ENCODE data around the gene PLD1. TPM values are rescaled to one million over a fixed set of nuclear protein-coding genes. Genes with fewer than 3 reads are reported as not detected.

PLD1 gene
- total and polyA plus RNA-seq, 8 donors: 3.4 to 43.0 (median 11.0) TPM

DNA sequence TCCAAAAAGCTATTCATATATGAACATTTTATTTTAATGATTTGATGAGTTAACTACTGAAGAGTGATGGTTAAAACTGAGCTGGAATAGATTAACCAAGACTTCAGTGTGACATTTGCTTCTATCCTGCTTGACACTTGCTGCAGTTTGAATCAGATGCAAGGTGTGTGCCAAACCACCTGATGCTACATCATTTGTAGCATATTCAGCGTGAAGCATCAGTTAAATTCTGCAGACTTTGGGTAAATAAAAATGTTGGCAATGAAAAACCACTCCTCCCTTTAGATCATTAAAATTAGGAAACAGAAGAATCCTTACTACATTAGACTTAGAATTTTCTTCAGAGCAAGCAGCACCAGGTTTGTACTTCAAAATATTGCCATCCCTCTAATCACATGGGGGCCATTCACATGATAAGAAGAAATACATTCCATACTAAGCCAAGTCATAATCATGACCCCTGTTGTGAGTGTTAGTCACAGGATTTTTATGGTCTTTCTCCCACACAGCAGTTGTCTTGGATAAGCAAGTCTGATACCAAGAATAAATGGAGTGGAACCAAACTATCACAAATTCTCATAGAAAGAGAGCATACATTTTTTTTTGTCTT is 189.4 kb downstream of the PLD1 start:
- TF ChIP-seq POLR2A (IDR thresholded peaks at IDR 0.05) (no peak), EP300 (IDR thresholded peaks at IDR 0.05) (no peak), POLR2AphosphoS5 (IDR thresholded peaks at IDR 0.05) (no peak)
- TF ChIP-seq, protein P1, sequence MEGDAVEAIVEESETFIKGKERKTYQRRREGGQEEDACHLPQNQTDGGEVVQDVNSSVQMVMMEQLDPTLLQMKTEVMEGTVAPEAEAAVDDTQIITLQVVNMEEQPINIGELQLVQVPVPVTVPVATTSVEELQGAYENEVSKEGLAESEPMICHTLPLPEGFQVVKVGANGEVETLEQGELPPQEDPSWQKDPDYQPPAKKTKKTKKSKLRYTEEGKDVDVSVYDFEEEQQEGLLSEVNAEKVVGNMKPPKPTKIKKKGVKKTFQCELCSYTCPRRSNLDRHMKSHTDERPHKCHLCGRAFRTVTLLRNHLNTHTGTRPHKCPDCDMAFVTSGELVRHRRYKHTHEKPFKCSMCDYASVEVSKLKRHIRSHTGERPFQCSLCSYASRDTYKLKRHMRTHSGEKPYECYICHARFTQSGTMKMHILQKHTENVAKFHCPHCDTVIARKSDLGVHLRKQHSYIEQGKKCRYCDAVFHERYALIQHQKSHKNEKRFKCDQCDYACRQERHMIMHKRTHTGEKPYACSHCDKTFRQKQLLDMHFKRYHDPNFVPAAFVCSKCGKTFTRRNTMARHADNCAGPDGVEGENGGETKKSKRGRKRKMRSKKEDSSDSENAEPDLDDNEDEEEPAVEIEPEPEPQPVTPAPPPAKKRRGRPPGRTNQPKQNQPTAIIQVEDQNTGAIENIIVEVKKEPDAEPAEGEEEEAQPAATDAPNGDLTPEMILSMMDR (IDR thresholded peaks at IDR 0.05): no peak
- H3K27ac ChIP-seq: no peak overlapping the region

GRCh38 chr3:171616798-171617197 is 193.5 kb downstream of the PLD1 start:
- intact Hi-C loops (cut with DNase I; ENCODE audit: low total_unique reads): no loop called here
- no peaks in the 10 kb centered on the region for H3K9me3 ChIP-seq
- no peak overlapping the region for H3K4me3 ChIP-seq
- H3K36me3 ChIP-seq: peaks cover 0 to 22% (median 17%) of the 10 kb centered on the region in 4 donors
- H3K4me1 ChIP-seq: no peaks in the 10 kb centered on the region
- no peak for TF ChIP-seq EP300 (IDR thresholded peaks at IDR 0.05)
- no peak for TF ChIP-seq POLR2A (IDR thresholded peaks at IDR 0.05)
- TF ChIP-seq POLR2AphosphoS5 (IDR thresholded peaks at IDR 0.05): no peak
- TF ChIP-seq, protein P1 (IDR thresholded peaks at IDR 0.05): no peak
- H3K27ac ChIP-seq: no peak overlapping the region
- 83 to 96% (median 92%) methylated on average over 4 of the region's 4 CpGs for WGBS, 5 donors
- DNase-seq: no peak
- no peaks in the 10 kb centered on the region for H3K27me3 ChIP-seq

More for the DNA sequence above, 189.4 kb downstream of the PLD1 start:
- Histone ChIP-seq H3K9me3 (no peaks in the 10 kb centered on the region), H3K4me3 (no peak overlapping the region), H3K4me1 (no peaks in the 10 kb centered on the region), H3K27me3 (no peaks in the 10 kb centered on the region), H3K36me3 (peaks cover 0 to 12% (median 4%) of the 10 kb centered on the region in 4 donors)
- intact Hi-C loops (cut with DNase I; ENCODE audit: low total_unique reads): no loop called here
- DNase-seq: no peak
- WGBS, 5 donors: 92 to 96% (median 93%) methylated on average over 1 of the region's 1 CpG

GRCh38 chr3:171615686-171616085 is 194.6 kb downstream of the PLD1 start:
- intact Hi-C loops (cut with DNase I; ENCODE audit: low total_unique reads): no loop called here
- WGBS, 5 donors: 87 to 98% (median 91%) methylated on average over 1 of the region's 1 CpG
- H3K4me1 ChIP-seq: no peaks in the 10 kb centered on the region
- H3K36me3 ChIP-seq: peaks cover 0 to 32% (median 28%) of the 10 kb centered on the region in 4 donors
- DNase-seq: peak in 1 of 2 donors; percentile 55
- H3K9me3 ChIP-seq: no peaks in the 10 kb centered on the region
- H3K27me3 ChIP-seq: no peaks in the 10 kb centered on the region
- no peak overlapping the region for H3K4me3 ChIP-seq
- no peak overlapping the region for H3K27ac ChIP-seq
- TF ChIP-seq POLR2AphosphoS5 (IDR thresholded peaks at IDR 0.05) (no peak), POLR2A (IDR thresholded peaks at IDR 0.05) (no peak), EP300 (IDR thresholded peaks at IDR 0.05) (no peak)
- TF ChIP-seq, protein P1 (IDR thresholded peaks at IDR 0.05): no peak

DNA sequence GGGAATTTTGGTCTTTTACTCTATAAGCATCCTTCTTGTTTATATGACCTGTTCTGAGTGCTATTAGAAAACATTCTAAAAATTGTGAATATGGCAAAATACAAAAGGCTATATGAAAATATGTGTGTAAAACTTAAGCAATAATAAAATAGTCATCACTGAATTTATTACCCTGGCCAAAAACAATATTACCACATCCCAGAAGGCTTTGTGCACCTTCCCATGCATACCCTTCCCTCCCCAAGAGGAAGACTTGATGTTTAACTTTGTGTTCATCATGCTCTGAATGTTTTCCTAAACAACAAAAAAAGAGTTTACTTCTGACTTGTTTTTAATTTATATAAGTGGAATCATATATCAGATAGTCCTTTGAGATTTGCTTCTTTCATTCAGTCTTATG is 195.0 kb downstream of the PLD1 start:
- no peak overlapping the region for H3K4me3 ChIP-seq
- no peaks in the 10 kb centered on the region for H3K27me3 ChIP-seq
- intact Hi-C loops (cut with DNase I; ENCODE audit: low total_unique reads): no loop called here
- TF ChIP-seq, protein P1 (IDR thresholded peaks at IDR 0.05): no peak
- TF ChIP-seq EP300 (IDR thresholded peaks at IDR 0.05) (no peak), POLR2A (IDR thresholded peaks at IDR 0.05) (no peak), POLR2AphosphoS5 (IDR thresholded peaks at IDR 0.05) (no peak)
- no peaks in the 10 kb centered on the region for H3K9me3 ChIP-seq
- no peaks in the 10 kb centered on the region for H3K4me1 ChIP-seq
- no peak overlapping the region for H3K27ac ChIP-seq
- no peak for DNase-seq
- peaks cover 0 to 32% (median 28%) of the 10 kb centered on the region in 4 donors for H3K36me3 ChIP-seq
